Measurements from ENCODE around the gene CSPG5. TPM values are rescaled to one million over a fixed set of nuclear protein-coding genes. Genes with fewer than 3 reads are reported as not detected.

Gene CSPG5
- polyA plus RNA-seq, 1 donor from 2014 or later = 67.1 TPM

- Histone ChIP-seq H3K36me3 (ENCODE audit: insufficient read depth, low read length) (no peaks in the 10 kb centered on the region), H3K79me2 (replicated peaks; ENCODE audit: insufficient read depth, low read length) (no peaks in the 10 kb centered on the region), H3K4me2 (ENCODE audit: low read length) (no peak overlapping the region), H3F3A (ENCODE audit: insufficient read depth, low read length, poor library complexity, severe bottlenecking) (no peaks in the 10 kb centered on the region), H3K4me3 (ENCODE audit: low read length) (no peak overlapping the region), H3K9ac (ENCODE audit: low read length) (no peak overlapping the region), H4K20me1 (ENCODE audit: insufficient read depth) (no peaks in the 10 kb centered on the region), H2AFZ (ENCODE audit: low read depth, low read length) (no peak overlapping the region), H3K27me3 (ENCODE audit: insufficient read depth, low read depth, low read length) (no peaks in the 10 kb centered on the region), H3K27ac (ENCODE audit: low read length) (no peak overlapping the region), H3K9me2 (ENCODE audit: insufficient read depth, low read length) (no peaks in the 10 kb centered on the region), H3K9me3 (ENCODE audit: low read length) (no peaks in the 10 kb centered on the region)
- TF ChIP-seq TAF1 (IDR thresholded peaks at IDR 0.05; ENCODE audit: low read depth) = no peak
- TF ChIP-seq RAD21 (conservative IDR thresholded peaks at IDR 0.05) = no peak
- no peak for TF ChIP-seq MXI1 (conservative IDR thresholded peaks at IDR 0.05; ENCODE audit: poor library complexity, severe bottlenecking)
- TF ChIP-seq EP300 (conservative IDR thresholded peaks at IDR 0.05; ENCODE audit: poor library complexity, severe bottlenecking) = no peak
- no peak for TF ChIP-seq SMC3 (conservative IDR thresholded peaks at IDR 0.05; ENCODE audit: poor library complexity)
- TF ChIP-seq POLR2AphosphoS5 (IDR thresholded peaks at IDR 0.05) = no peak
Observed at GRCh38 chr3:47583320-47584075, 4.8 kb upstream of the CSPG5 start.

- no peaks in the 10 kb centered on the region for H3K9me2 ChIP-seq (ENCODE audit: insufficient read depth, low read length)
- TF ChIP-seq REST (IDR thresholded peaks at IDR 0.05; ENCODE audit: borderline replicate concordance) = no peak
- TF ChIP-seq POLR2AphosphoS5 (IDR thresholded peaks at IDR 0.05) = peak; percentile 20
- no peak for TF ChIP-seq RAD21 (conservative IDR thresholded peaks at IDR 0.05)
- H3F3A ChIP-seq (ENCODE audit: insufficient read depth, low read length, poor library complexity, severe bottlenecking) = no peaks in the 10 kb centered on the region
- H3K79me2 ChIP-seq (replicated peaks; ENCODE audit: insufficient read depth, low read length) = no peaks in the 10 kb centered on the region
- H3K4me2 ChIP-seq (ENCODE audit: low read length) = no peak overlapping the region
- no peak overlapping the region for H2AFZ ChIP-seq (ENCODE audit: low read depth, low read length)
- H3K36me3 ChIP-seq (ENCODE audit: insufficient read depth, low read length) = no peaks in the 10 kb centered on the region
- peaks cover 2% of the 10 kb centered on the region for H3K27me3 ChIP-seq (ENCODE audit: insufficient read depth, low read depth, low read length)
- H3K9ac ChIP-seq (ENCODE audit: low read length) = no peak overlapping the region
- H3K9me3 ChIP-seq (ENCODE audit: low read length) = no peaks in the 10 kb centered on the region
- no peaks in the 10 kb centered on the region for H4K20me1 ChIP-seq (ENCODE audit: insufficient read depth)
- no peak overlapping the region for H3K4me3 ChIP-seq (ENCODE audit: low read length)
- H3K27ac ChIP-seq (ENCODE audit: low read length) = no peak overlapping the region
Observed at GRCh38 chr3:47581835-47582234, 3.2 kb upstream of the CSPG5 start.

GRCh38 chr3:47581422-47581821 is 2.8 kb upstream of the CSPG5 start:
- H3K79me2 ChIP-seq (replicated peaks; ENCODE audit: insufficient read depth, low read length) = no peaks in the 10 kb centered on the region
- no peak for TF ChIP-seq POLR2AphosphoS5 (IDR thresholded peaks at IDR 0.05)
- TF ChIP-seq MXI1 (conservative IDR thresholded peaks at IDR 0.05; ENCODE audit: poor library complexity, severe bottlenecking) = no peak
- H3K9ac ChIP-seq (ENCODE audit: low read length) = no peak overlapping the region
- no peak overlapping the region for H3K4me2 ChIP-seq (ENCODE audit: low read length)
- no peaks in the 10 kb centered on the region for H3K9me2 ChIP-seq (ENCODE audit: insufficient read depth, low read length)
- no peak overlapping the region for H3K4me3 ChIP-seq (ENCODE audit: low read length)
- H3K36me3 ChIP-seq (ENCODE audit: insufficient read depth, low read length) = no peaks in the 10 kb centered on the region
- H3K27me3 ChIP-seq (ENCODE audit: insufficient read depth, low read depth, low read length) = peaks cover 3% of the 10 kb centered on the region
- no peak overlapping the region for H3K27ac ChIP-seq (ENCODE audit: low read length)
- no peak overlapping the region for H2AFZ ChIP-seq (ENCODE audit: low read depth, low read length)
- H3K9me3 ChIP-seq (ENCODE audit: low read length) = no peaks in the 10 kb centered on the region
- no peaks in the 10 kb centered on the region for H3F3A ChIP-seq (ENCODE audit: insufficient read depth, low read length, poor library complexity, severe bottlenecking)
- no peaks in the 10 kb centered on the region for H4K20me1 ChIP-seq (ENCODE audit: insufficient read depth)
